WTC11 (cell line): Measurements from ENCODE around the gene AK6. TPM values are rescaled to one million over a fixed set of nuclear protein-coding genes. Genes with fewer than 3 reads are reported as not detected.

Experiments
- ATAC-seq: fragments of 200-7000 bp; cut with Tn5 transposase; 2 replicates; pipeline ENCODE4 v1.10.0; 2021; ENCODE audit warnings: mild to moderate bottlenecking, moderate library complexity
- CTCF ChIA-PET: fragments of 300-600 bp; sonication (Branson Sonifier 250); formaldehyde crosslinking; loops from one replicate; lab custom pipeline; 2021; ENCODE audit warnings: antibody characterized with exemption; lab: Charles Lee
- POLR2A ChIA-PET: fragments of 350-600 bp; sonication (Branson Sonifier 250); formaldehyde crosslinking; loops from one replicate; lab custom pipeline; 2021; ENCODE audit warnings: antibody characterized with exemption; lab: Charles Lee
- DNase-seq: peaks from one replicate; pipeline ENCODE4 v3.0.0; 2021; ENCODE audit warnings: low spot score
- H3K27ac Mint-ChIP-seq: 2 replicates; pipeline ENCODE4 v1.8.0; 2021; ENCODE audit warnings: mixed read lengths
- H3K27me3 Mint-ChIP-seq: 2 replicates; pipeline ENCODE4 v1.8.0; 2021; ENCODE audit warnings: low read depth, mild to moderate bottlenecking, moderate library complexity, mixed read lengths
- H3K36me3 Mint-ChIP-seq: 2 replicates; pipeline ENCODE4 v1.8.0; 2021; ENCODE audit warnings: mixed read lengths
- H3K4me1 Mint-ChIP-seq: 2 replicates; pipeline ENCODE4 v1.8.0; 2022; ENCODE audit warnings: mixed read lengths
- H3K4me3 Mint-ChIP-seq: 2 replicates; pipeline ENCODE4 v1.8.0; 2021; ENCODE audit warnings: mild to moderate bottlenecking, moderate library complexity, mixed read lengths
- H3K9me3 Mint-ChIP-seq: 2 replicates; pipeline ENCODE4 v1.8.0; 2021; ENCODE audit warnings: mixed read lengths
- CREM ChIP-seq: sonication (generic); formaldehyde crosslinking; IDR thresholded peaks from 2 replicates; pipeline ENCODE4 v1.8.1; 2022; ENCODE audit warnings: mild to moderate bottlenecking, missing genetic modification reagents, moderate library complexity
- CTCF ChIP-seq: fragments of 200-600 bp; IDR thresholded peaks from 2 replicates; pipeline ENCODE4 v1.8.0; 2022; ENCODE audit warnings: antibody characterized with exemption
- JAZF1 ChIP-seq: fragments of 250-450 bp; sonication (Bioruptor Pico); IDR thresholded peaks from 2 replicates; pipeline ENCODE4 v1.9.0; 2021; ENCODE audit warnings: moderate library complexity, mild to moderate bottlenecking, inconsistent platforms
- SMAD3 ChIP-seq: sonication (generic); formaldehyde crosslinking; IDR thresholded peaks from 2 replicates; pipeline ENCODE4 v1.8.0; 2022; ENCODE audit warnings: missing genetic modification reagents, mild to moderate bottlenecking, borderline replicate concordance
- SMAD4 ChIP-seq: sonication (generic); formaldehyde crosslinking; IDR thresholded peaks from 2 replicates; pipeline ENCODE4 v1.8.0; 2022; ENCODE audit warnings: mild to moderate bottlenecking, missing genetic modification reagents
- SP1 ChIP-seq: sonication (generic); formaldehyde crosslinking; conservative IDR thresholded peaks from 2 replicates; pipeline ENCODE4 v1.8.1; 2022; ENCODE audit warnings: missing genetic modification reagents
- TEAD1 ChIP-seq: sonication (generic); formaldehyde crosslinking; IDR thresholded peaks from 2 replicates; pipeline ENCODE4 v1.8.0; 2022; ENCODE audit warnings: mild to moderate bottlenecking, missing genetic modification reagents
- ZBTB21 ChIP-seq: sonication (generic); formaldehyde crosslinking; IDR thresholded peaks from 2 replicates; pipeline ENCODE4 v1.8.1; 2023; ENCODE audit warnings: mild to moderate bottlenecking, missing genetic modification reagents, borderline replicate concordance
- ZNF263 ChIP-seq: sonication (generic); formaldehyde crosslinking; IDR thresholded peaks from 2 replicates; pipeline ENCODE4 v1.8.1; 2022; ENCODE audit warnings: low read depth, mild to moderate bottlenecking, moderate library complexity, missing genetic modification reagents
- ZNF317 ChIP-seq: sonication (generic); formaldehyde crosslinking; IDR thresholded peaks from 2 replicates; pipeline ENCODE4 v1.8.1; 2023; ENCODE audit warnings: low read depth, mild to moderate bottlenecking, moderate library complexity, missing genetic modification reagents, borderline replicate concordance
- ZNF396 ChIP-seq: fragments of 250-450 bp; sonication (Bioruptor Pico); IDR thresholded peaks from 2 replicates; pipeline ENCODE4 v1.8.0; 2021; ENCODE audit warnings: mild to moderate bottlenecking, moderate library complexity, borderline replicate concordance
- ZNF425 ChIP-seq: fragments of 250-450 bp; sonication (Bioruptor Pico); conservative IDR thresholded peaks from 2 replicates; pipeline ENCODE4 v1.9.0; 2021; ENCODE audit warnings: mild to moderate bottlenecking
- ZNF671 ChIP-seq: fragments of 250-450 bp; sonication (Bioruptor Pico); IDR thresholded peaks from 2 replicates; pipeline ENCODE4 v1.8.0; 2021; ENCODE audit warnings: mild to moderate bottlenecking
- ZSCAN18 ChIP-seq: fragments of 250-450 bp; sonication (Bioruptor Pico); IDR thresholded peaks from 2 replicates; pipeline ENCODE4 v2.1.2; 2022; ENCODE audit warnings: mild to moderate bottlenecking, moderate library complexity
- total RNA-seq: library from RNA; stranded (reverse); gene quantifications from 3 replicates; pipeline ENCODE4 v1.2.3, GENCODE V29; 2021
- TF ChIP-seq, protein P1 (sequence below): sonication (generic); formaldehyde crosslinking; IDR thresholded peaks from 2 replicates; pipeline ENCODE4 v1.8.0; 2022; ENCODE audit warnings: mild to moderate bottlenecking, missing genetic modification reagents
- TF ChIP-seq, protein P2 (sequence below): sonication (generic); formaldehyde crosslinking; IDR thresholded peaks from 2 replicates; pipeline ENCODE4 v1.8.0; 2022; ENCODE audit warnings: mild to moderate bottlenecking, missing genetic modification reagents
- TF ChIP-seq, protein P3 (sequence below): sonication (generic); formaldehyde crosslinking; IDR thresholded peaks from 2 replicates; pipeline ENCODE4 v1.8.0; 2022; ENCODE audit warnings: mild to moderate bottlenecking, missing genetic modification reagents
- TF ChIP-seq, protein P4 (sequence below): sonication (generic); formaldehyde crosslinking; IDR thresholded peaks from 2 replicates; pipeline ENCODE4 v1.8.1; 2023; ENCODE audit warnings: mild to moderate bottlenecking, missing genetic modification reagents, moderate library complexity

Gene AK6
- total RNA-seq, 1 experiment from 2014 or later, result 43.1 TPM

GRCh38 chr5:69360442-69360841, 8.9 kb downstream of the AK6 start (continued):
- TF ChIP-seq, protein P1, sequence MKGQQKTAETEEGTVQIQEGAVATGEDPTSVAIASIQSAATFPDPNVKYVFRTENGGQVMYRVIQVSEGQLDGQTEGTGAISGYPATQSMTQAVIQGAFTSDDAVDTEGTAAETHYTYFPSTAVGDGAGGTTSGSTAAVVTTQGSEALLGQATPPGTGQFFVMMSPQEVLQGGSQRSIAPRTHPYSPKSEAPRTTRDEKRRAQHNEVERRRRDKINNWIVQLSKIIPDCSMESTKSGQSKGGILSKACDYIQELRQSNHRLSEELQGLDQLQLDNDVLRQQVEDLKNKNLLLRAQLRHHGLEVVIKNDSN (CRISPR knock-in tag), result no peak
- TF ChIP-seq TEAD1 (CRISPR knock-in tag), result no peak
- TF ChIP-seq, protein P2, sequence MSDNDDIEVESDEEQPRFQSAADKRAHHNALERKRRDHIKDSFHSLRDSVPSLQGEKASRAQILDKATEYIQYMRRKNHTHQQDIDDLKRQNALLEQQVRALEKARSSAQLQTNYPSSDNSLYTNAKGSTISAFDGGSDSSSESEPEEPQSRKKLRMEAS (CRISPR knock-in tag), result no peak

GRCh38 chr5:69359699-69360098, 9.6 kb downstream of the AK6 start:
- H3K9me3 Mint-ChIP-seq, result no peaks in the 10 kb centered on the region
- H3K27ac Mint-ChIP-seq, result no peak overlapping the region
- no peaks in the 10 kb centered on the region for H3K4me1 Mint-ChIP-seq
- no peaks in the 10 kb centered on the region for H3K27me3 Mint-ChIP-seq
- ChIA-PET POLR2A (no interaction called here), CTCF (no interaction called here)
- no peak overlapping the region for H3K4me3 Mint-ChIP-seq
- TF ChIP-seq ZNF671 (CRISPR knock-in tag) (no peak), ZBTB21 (CRISPR knock-in tag) (no peak), CTCF (no peak), CREM (CRISPR knock-in tag) (no peak), ZNF396 (CRISPR knock-in tag) (no peak), SP1 (CRISPR knock-in tag) (no peak), JAZF1 (CRISPR knock-in tag) (no peak)
- TF ChIP-seq, protein P1 (CRISPR knock-in tag), result no peak
- TF ChIP-seq, protein P3, sequence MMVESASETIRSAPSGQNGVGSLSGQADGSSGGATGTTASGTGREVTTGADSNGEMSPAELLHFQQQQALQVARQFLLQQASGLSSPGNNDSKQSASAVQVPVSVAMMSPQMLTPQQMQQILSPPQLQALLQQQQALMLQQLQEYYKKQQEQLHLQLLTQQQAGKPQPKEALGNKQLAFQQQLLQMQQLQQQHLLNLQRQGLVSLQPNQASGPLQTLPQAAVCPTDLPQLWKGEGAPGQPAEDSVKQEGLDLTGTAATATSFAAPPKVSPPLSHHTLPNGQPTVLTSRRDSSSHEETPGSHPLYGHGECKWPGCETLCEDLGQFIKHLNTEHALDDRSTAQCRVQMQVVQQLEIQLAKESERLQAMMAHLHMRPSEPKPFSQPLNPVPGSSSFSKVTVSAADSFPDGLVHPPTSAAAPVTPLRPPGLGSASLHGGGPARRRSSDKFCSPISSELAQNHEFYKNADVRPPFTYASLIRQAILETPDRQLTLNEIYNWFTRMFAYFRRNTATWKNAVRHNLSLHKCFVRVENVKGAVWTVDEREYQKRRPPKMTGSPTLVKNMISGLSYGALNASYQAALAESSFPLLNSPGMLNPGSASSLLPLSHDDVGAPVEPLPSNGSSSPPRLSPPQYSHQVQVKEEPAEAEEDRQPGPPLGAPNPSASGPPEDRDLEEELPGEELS (CRISPR knock-in tag), result no peak
- TF ChIP-seq, protein P4, sequence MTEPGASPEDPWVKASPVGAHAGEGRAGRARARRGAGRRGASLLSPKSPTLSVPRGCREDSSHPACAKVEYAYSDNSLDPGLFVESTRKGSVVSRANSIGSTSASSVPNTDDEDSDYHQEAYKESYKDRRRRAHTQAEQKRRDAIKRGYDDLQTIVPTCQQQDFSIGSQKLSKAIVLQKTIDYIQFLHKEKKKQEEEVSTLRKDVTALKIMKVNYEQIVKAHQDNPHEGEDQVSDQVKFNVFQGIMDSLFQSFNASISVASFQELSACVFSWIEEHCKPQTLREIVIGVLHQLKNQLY (CRISPR knock-in tag), result no peak
- DNase-seq, result no peak
- peaks cover 25% of the 10 kb centered on the region for H3K36me3 Mint-ChIP-seq
- no peak for ATAC-seq

DNA sequence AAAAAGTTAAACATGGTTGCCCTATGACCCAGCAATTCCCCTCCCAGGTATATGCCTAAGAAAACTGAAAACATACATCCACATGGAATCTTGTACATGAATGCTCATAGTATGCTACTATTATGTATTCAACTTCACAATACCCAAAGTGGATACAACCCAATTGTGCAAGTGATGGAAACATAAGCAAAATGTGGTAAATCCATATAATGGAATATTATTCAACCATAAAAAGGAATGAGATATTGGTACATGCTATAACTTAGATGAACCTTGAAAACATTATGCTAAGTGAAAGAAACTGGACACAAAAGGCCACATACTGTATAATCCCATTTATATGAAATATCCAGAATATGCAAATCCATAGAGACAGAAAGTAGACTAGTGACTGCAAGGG, 18.7 kb downstream of the AK6 start:
- H3K4me3 Mint-ChIP-seq, result no peak overlapping the region
- CTCF ChIA-PET, result no interaction called here
- H3K36me3 Mint-ChIP-seq, result peaks cover 28% of the 10 kb centered on the region
- 0 out of 2 replicates have a peak, but pooled peaks cover 3% of the 10 kb centered on the region for H3K9me3 Mint-ChIP-seq
- POLR2A ChIA-PET, result no interaction called here
- DNase-seq (no peak), ATAC-seq (no peak)
- no peak overlapping the region for H3K27ac Mint-ChIP-seq
- H3K4me1 Mint-ChIP-seq, result no peaks in the 10 kb centered on the region
- H3K27me3 Mint-ChIP-seq, result no peaks in the 10 kb centered on the region
- no peak for TF ChIP-seq CTCF
- TF ChIP-seq ZNF317 (CRISPR knock-in tag), result no peak
- TF ChIP-seq ZNF425 (CRISPR knock-in tag), result no peak
- TF ChIP-seq SMAD4 (CRISPR knock-in tag), result no peak
- TF ChIP-seq ZSCAN18 (CRISPR knock-in tag), result no peak
- no peak for TF ChIP-seq SMAD3
- no peak for TF ChIP-seq ZNF263 (CRISPR knock-in tag)
